ENCODE data around the gene RYR3. TPM values are rescaled to one million over a fixed set of nuclear protein-coding genes. Genes with fewer than 3 reads are reported as not detected.

The RYR3 gene
- total RNA-seq, 1 donor from 2014 or later, result not detected

GRCh38 chr15:33515121-33515520 lies 204.4 kb downstream of the RYR3 start:
- no peak for DNase-seq
- Mint-ChIP-seq H3K9me3 (no peaks in the 10 kb centered on the region), H3K27ac (no peak overlapping the region), H3K4me1 (no peaks in the 10 kb centered on the region), H3K4me3 (no peak overlapping the region), H3K27me3 (peaks cover 7% of the 10 kb centered on the region), H3K36me3 (ENCODE audit: low read depth) (no peaks in the 10 kb centered on the region)
- intact Hi-C loops (cut with micrococcal nuclease), result no loop called here
- CTCF ChIA-PET, result no interaction called here
- no peak for ATAC-seq (ENCODE audit: low read depth)
- POLR2A ChIA-PET, result no interaction called here
- no peak for TF ChIP-seq CTCF (IDR thresholded peaks at IDR 0.05)

GRCh38 chr15:33516563-33516962 lies 205.8 kb downstream of the RYR3 start:
- H3K4me1 Mint-ChIP-seq, result no peaks in the 10 kb centered on the region
- H3K27ac Mint-ChIP-seq, result no peak overlapping the region
- POLR2A ChIA-PET, result no interaction called here
- no peak for TF ChIP-seq CTCF (IDR thresholded peaks at IDR 0.05)
- intact Hi-C loops (cut with micrococcal nuclease), result no loop called here
- H3K36me3 Mint-ChIP-seq (ENCODE audit: low read depth), result no peaks in the 10 kb centered on the region
- H3K9me3 Mint-ChIP-seq, result no peaks in the 10 kb centered on the region
- CTCF ChIA-PET, result no interaction called here
- no peak for DNase-seq
- ATAC-seq (ENCODE audit: low read depth), result no peak
- H3K27me3 Mint-ChIP-seq, result peaks cover 7% of the 10 kb centered on the region
- H3K4me3 Mint-ChIP-seq, result no peak overlapping the region

- DNase-seq (no peak), ATAC-seq (ENCODE audit: low read depth) (no peak)
- Mint-ChIP-seq H3K4me3 (no peak overlapping the region), H3K36me3 (ENCODE audit: low read depth) (no peaks in the 10 kb centered on the region), H3K9me3 (no peaks in the 10 kb centered on the region), H3K4me1 (no peaks in the 10 kb centered on the region), H3K27me3 (peaks cover 3% of the 10 kb centered on the region), H3K27ac (no peak overlapping the region)
- intact Hi-C loops (cut with micrococcal nuclease), result no loop called here
- POLR2A ChIA-PET, result no interaction called here
- TF ChIP-seq CTCF (IDR thresholded peaks at IDR 0.05), result no peak
- CTCF ChIA-PET, result no interaction called here
Observed at GRCh38 chr15:33517944-33518343, 207.2 kb downstream of the RYR3 start.

GRCh38 chr15:33518421-33518820 lies 207.7 kb downstream of the RYR3 start:
- Mint-ChIP-seq H3K36me3 (ENCODE audit: low read depth) (no peaks in the 10 kb centered on the region), H3K4me3 (no peak overlapping the region), H3K27me3 (peaks cover 3% of the 10 kb centered on the region), H3K9me3 (no peaks in the 10 kb centered on the region), H3K27ac (no peak overlapping the region), H3K4me1 (no peaks in the 10 kb centered on the region)
- CTCF ChIA-PET, result no interaction called here
- POLR2A ChIA-PET, result no interaction called here
- DNase-seq (no peak), ATAC-seq (ENCODE audit: low read depth) (no peak)
- intact Hi-C loops (cut with micrococcal nuclease), result no loop called here
- no peak for TF ChIP-seq CTCF (IDR thresholded peaks at IDR 0.05)

- ChIA-PET POLR2A (no interaction called here), CTCF (no interaction called here)
- Mint-ChIP-seq H3K36me3 (ENCODE audit: low read depth) (no peaks in the 10 kb centered on the region), H3K27ac (no peak overlapping the region), H3K27me3 (peaks cover 3% of the 10 kb centered on the region), H3K4me3 (no peak overlapping the region), H3K9me3 (no peaks in the 10 kb centered on the region), H3K4me1 (no peaks in the 10 kb centered on the region)
- no peak for DNase-seq
- no peak for TF ChIP-seq CTCF (IDR thresholded peaks at IDR 0.05)
- intact Hi-C loops (cut with micrococcal nuclease), result no loop called here
- ATAC-seq (ENCODE audit: low read depth), result no peak
Observed at GRCh38 chr15:33524274-33524673, 213.5 kb downstream of the RYR3 start.

Measured in activated B cell treated with CpG ODN at 0.5 μM for 24 hours (primary cell).